Measurements from ENCODE around the gene CDK18.

DNA sequence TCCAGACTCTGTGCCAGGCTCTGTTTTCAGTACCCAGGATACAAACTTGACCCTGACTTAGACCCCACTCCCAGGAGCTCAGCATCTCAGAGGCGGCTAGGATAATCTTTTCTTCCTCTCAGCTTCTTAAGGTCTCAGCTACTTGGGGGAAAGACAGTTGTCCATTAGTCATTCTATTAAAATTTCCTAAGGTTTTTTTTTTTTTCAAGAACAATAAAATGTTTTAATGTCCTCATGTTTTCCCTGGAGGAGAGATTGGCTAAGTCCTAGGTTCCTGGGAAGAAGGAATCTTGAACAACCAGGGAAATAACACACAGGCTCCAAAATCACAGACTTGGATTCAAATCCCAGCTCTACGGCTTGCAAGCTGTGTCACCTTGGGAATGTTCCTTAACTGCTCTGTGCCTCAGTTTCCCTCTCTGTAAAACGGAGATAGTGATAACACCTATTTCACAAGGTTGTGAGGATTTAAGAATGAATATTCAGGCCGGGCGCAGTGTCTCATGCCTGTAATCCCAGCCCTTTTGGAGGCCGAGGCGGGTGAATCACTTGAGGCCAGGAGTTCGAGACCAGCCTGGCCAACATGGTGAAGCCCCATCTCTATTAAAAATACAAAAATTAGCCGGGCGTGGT lies 33.0 kb downstream of the CDK18 start:
- TF ChIP-seq, protein P1, sequence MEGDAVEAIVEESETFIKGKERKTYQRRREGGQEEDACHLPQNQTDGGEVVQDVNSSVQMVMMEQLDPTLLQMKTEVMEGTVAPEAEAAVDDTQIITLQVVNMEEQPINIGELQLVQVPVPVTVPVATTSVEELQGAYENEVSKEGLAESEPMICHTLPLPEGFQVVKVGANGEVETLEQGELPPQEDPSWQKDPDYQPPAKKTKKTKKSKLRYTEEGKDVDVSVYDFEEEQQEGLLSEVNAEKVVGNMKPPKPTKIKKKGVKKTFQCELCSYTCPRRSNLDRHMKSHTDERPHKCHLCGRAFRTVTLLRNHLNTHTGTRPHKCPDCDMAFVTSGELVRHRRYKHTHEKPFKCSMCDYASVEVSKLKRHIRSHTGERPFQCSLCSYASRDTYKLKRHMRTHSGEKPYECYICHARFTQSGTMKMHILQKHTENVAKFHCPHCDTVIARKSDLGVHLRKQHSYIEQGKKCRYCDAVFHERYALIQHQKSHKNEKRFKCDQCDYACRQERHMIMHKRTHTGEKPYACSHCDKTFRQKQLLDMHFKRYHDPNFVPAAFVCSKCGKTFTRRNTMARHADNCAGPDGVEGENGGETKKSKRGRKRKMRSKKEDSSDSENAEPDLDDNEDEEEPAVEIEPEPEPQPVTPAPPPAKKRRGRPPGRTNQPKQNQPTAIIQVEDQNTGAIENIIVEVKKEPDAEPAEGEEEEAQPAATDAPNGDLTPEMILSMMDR (IDR thresholded peaks at IDR 0.05) = no peak
- TF ChIP-seq POLR2AphosphoS5 (IDR thresholded peaks at IDR 0.05; ENCODE audit: insufficient read depth in 1 of 2, low read depth in 1 of 2) = no peak
- no peak for TF ChIP-seq POLR2A (IDR thresholded peaks at IDR 0.05)
